K562 (cell line): ENCODE results near the gene AP3M1. TPM values are rescaled to one million over a fixed set of nuclear protein-coding genes. Genes with fewer than 3 reads are reported as not detected.

Experiments used
- ATAC-seq: fragments of 200-7000 bp; cut with Tn5 transposase; 3 replicates; pipeline ENCODE4 v1.9.1; 2020; ENCODE audit warnings: moderate library complexity
- BruUV-seq: library from RNA; stranded (reverse); fragments of 400-500 nt; replicated peaks from 2 replicates; lab custom pipeline; 2021; lab: Mats Ljungman, UMichigan
- CTCF ChIA-PET: fragments of 300-600 bp; formaldehyde crosslinking; extraction: SDS; loops from one replicate; lab custom pipeline; 2021; ENCODE audit warnings: low intra/inter-chr PET ratio; lab: Yijun Ruan, JAX
- POLR2A ChIA-PET: fragments of 300-600, 350-650 bp; sonication (Branson Sonifier 250); formaldehyde crosslinking; extraction: SDS; loops from one replicate; lab custom pipeline; 2021; ENCODE audit warnings: antibody characterized with exemption, inconsistent platforms; lab: Yijun Ruan, JAX
- DNase-seq, 4 experiments: peaks; one replicate each; pipeline versions ENCODE4 v3.0.0 to v3.0.0-alpha.2; 2011 to 2018; ENCODE audit warnings: low spot score in 3 of 4, mixed read lengths in 3 of 4; ENCODE audit errors: extremely low read depth in 1 of 4
- FAIRE-seq: peaks from 2 replicates; lab custom pipeline; 2011; peaks lifted over from hg19 to GRCh38; lab: Jason Lieb, UNC
- H2AFZ ChIP-seq: 2 replicates; pipeline ENCODE4 v1.6.0; 2011; ENCODE audit warnings: low read depth, low read length, control low read depth, inconsistent platforms
- H3K27ac ChIP-seq: fragments of 200-600 bp; 3 replicates; pipeline ENCODE4 v1.8.0; 2011; ENCODE audit warnings: low read depth, mild to moderate bottlenecking, control low read depth, inconsistent platforms, low read length, moderate library complexity, mixed read lengths; ENCODE audit errors: extremely low read depth
- H3K27me3 ChIP-seq, 2 experiments: fragments of 300-600 bp in 1 of 2; 2 replicates in 1 of 2; 3 replicates in 1 of 2; pipeline versions ENCODE4 v1.6.0 to v1.8.0; 2011; ENCODE audit warnings: inconsistent platforms in 2 of 2, low read length in 2 of 2, mild to moderate bottlenecking in 1 of 2, mixed read lengths in 1 of 2, moderate library complexity in 1 of 2; ENCODE audit not compliant: control insufficient read depth in 2 of 2, insufficient read depth in 2 of 2
- H3K36me3 ChIP-seq: fragments of 300-600 bp; 3 replicates; pipeline ENCODE4 v1.8.0; 2011; ENCODE audit warnings: mild to moderate bottlenecking, low read length, inconsistent platforms; ENCODE audit not compliant: control insufficient read depth, insufficient read depth
- H3K4me1 ChIP-seq, 2 experiments: fragments of 200-600 bp in 1 of 2; replicated peaks in 1 of 2; 2 replicates in 1 of 2; 3 replicates in 1 of 2; pipeline versions ENCODE4 v1.5.1 to v1.8.0; 2011; ENCODE audit warnings: inconsistent platforms in 2 of 2, low read length in 2 of 2, mild to moderate bottlenecking in 1 of 2, mixed read lengths in 1 of 2, moderate library complexity in 1 of 2; ENCODE audit not compliant: control insufficient read depth in 2 of 2, insufficient read depth in 2 of 2
- H3K4me2 ChIP-seq: 2 replicates; pipeline ENCODE4 v1.6.1; 2011; ENCODE audit warnings: low read length, control low read depth, inconsistent platforms, mixed read lengths; ENCODE audit not compliant: insufficient read depth
- H3K4me3 ChIP-seq: fragments of 200-600 bp; sonication (generic), shearing (Covaris generic); 2 replicates; pipeline ENCODE4 v1.5.1; 2016; ENCODE audit warnings: control low read depth, inconsistent platforms
- H3K79me2 ChIP-seq: fragments of 200-600 bp; 3 replicates; pipeline ENCODE4 v1.8.0; 2011; ENCODE audit warnings: low read length, inconsistent platforms; ENCODE audit not compliant: control insufficient read depth, insufficient read depth
- H3K9ac ChIP-seq, 2 experiments: 2 replicates each; pipeline versions ENCODE4 v1.6.0 to v1.6.1; 2011; ENCODE audit warnings: low read depth in 2 of 2, low read length in 2 of 2, control low read depth in 1 of 2, inconsistent platforms in 1 of 2, mild to moderate bottlenecking in 1 of 2, mixed read lengths in 1 of 2; ENCODE audit not compliant: insufficient read depth in 1 of 2
- H3K9me1 ChIP-seq: one replicate; pipeline ENCODE4 v1.6.0; 2011; ENCODE audit warnings: inconsistent platforms, mild to moderate bottlenecking, low read length, moderate library complexity; ENCODE audit not compliant: control insufficient read depth, insufficient read depth
- H3K9me3 ChIP-seq: replicated peaks from 2 replicates; pipeline ENCODE4 v1.5.1; 2011; ENCODE audit warnings: low read depth, low read length, inconsistent platforms; ENCODE audit not compliant: control insufficient read depth, insufficient read depth
- H4K20me1 ChIP-seq: replicated peaks from 2 replicates; pipeline ENCODE4 v1.6.1; 2011; ENCODE audit warnings: low read length, inconsistent platforms, mixed read lengths; ENCODE audit not compliant: control insufficient read depth, insufficient read depth
- BACH1 ChIP-seq: fragments of 200-800 bp; sonication (Bioruptor generic); IDR thresholded peaks from 2 replicates; pipeline ENCODE4 v1.6.1; 2016; ENCODE audit warnings: missing genetic modification characterization, missing compliant biosample characterization
- CBX8 ChIP-seq: fragments of 200-600 bp; sonication (generic); IDR thresholded peaks from 2 replicates; pipeline ENCODE4 v1.6.1; 2012; ENCODE audit warnings: borderline replicate concordance, mixed run types, low read depth, mild to moderate bottlenecking, moderate library complexity, mixed read lengths, low read length, control low read depth, inconsistent platforms; ENCODE audit not compliant: poor library complexity, severe bottlenecking; ENCODE audit errors: extremely low read depth
- CREM ChIP-seq: IDR thresholded peaks from 2 replicates; pipeline ENCODE4 v1.6.1; 2014; ENCODE audit warnings: antibody characterized with exemption, low read depth
- JUNB ChIP-seq: fragments of 450-650 bp; formaldehyde crosslinking; conservative IDR thresholded peaks from 2 replicates; pipeline ENCODE4 v1.4.0; 2020; ENCODE audit warnings: mild to moderate bottlenecking
- KDM1A ChIP-seq, 2 experiments: fragments of 450-650 bp; IDR thresholded peaks; 2 replicates each; pipeline ENCODE4 v1.6.1; 2016; ENCODE audit warnings: mild to moderate bottlenecking in 2 of 2
- NR2F6 ChIP-seq: fragments of 450-650 bp; formaldehyde crosslinking; IDR thresholded peaks from 2 replicates; pipeline ENCODE4 v1.4.0; 2020; ENCODE audit warnings: mild to moderate bottlenecking
- SLC30A9 ChIP-seq: fragments of 250-450 bp; sonication (Bioruptor Pico); IDR thresholded peaks from 2 replicates; pipeline ENCODE4 v1.8.0; 2022; ENCODE audit warnings: mild to moderate bottlenecking, moderate library complexity
- SRSF3 ChIP-seq: fragments of 200-400 bp; formaldehyde crosslinking; IDR thresholded peaks from 2 replicates; pipeline ENCODE4 v1.6.1; 2016; ENCODE audit warnings: mild to moderate bottlenecking, low read length, moderate library complexity; ENCODE audit not compliant: insufficient read depth
- TBL1XR1 ChIP-seq, 2 experiments: IDR thresholded peaks; 2 replicates each; pipeline ENCODE4 v1.6.1; 2012; ENCODE audit warnings: improper control_type of control experiment in 2 of 2, low read length in 2 of 2, mild to moderate bottlenecking in 1 of 2
- TSC22D4 ChIP-seq: fragments of 450-650 bp; IDR thresholded peaks from 2 replicates; pipeline ENCODE4 v1.6.1; 2016; ENCODE audit warnings: missing genetic modification characterization, missing biosample characterization, control low read depth
- XRCC3 ChIP-seq: fragments of 450-650 bp; IDR thresholded peaks from 2 replicates; pipeline ENCODE4 v1.6.1; 2017; ENCODE audit warnings: mild to moderate bottlenecking, moderate library complexity
- ZNF239 ChIP-seq: fragments of 250-450 bp; sonication (Bioruptor Pico); IDR thresholded peaks from 2 replicates; pipeline ENCODE4 v1.4.0; 2020; ENCODE audit warnings: mild to moderate bottlenecking
- WGBS: fragments of 100-300 bp; shearing (Covaris generic); methylation state at CpG from one replicate; pipeline ENCODE4 v1.1.6; 2016; ENCODE audit warnings: low coverage, mixed read lengths; ENCODE audit not compliant: insufficient coverage; ENCODE audit errors: missing lambda C conversion rate; 5-methylcytosine and 5-hydroxymethylcytosine counted together
- in situ Hi-C: fragments of 300-500 bp; cut with MboI; formaldehyde crosslinking; loops from 4 replicates; pipeline ENCODE4 v1.15.0; 2018; ENCODE audit warnings: inconsistent platforms, mixed read lengths
- intact Hi-C: fragments of 100-400 bp; cut with micrococcal nuclease; formaldehyde crosslinking; loops from 2 replicates; pipeline ENCODE4 v1.14.2; 2022
- polyA plus RNA-seq, 8 experiments: library from polyadenylated mRNA; depleted of rRNA in 4 of 8; stranded (reverse) in 5 of 8; unstranded in 3 of 8; fragments of >200 nt; fragmentation: Nextera tagmentation in 2 of 8; fragmentation: Illumina TruSeq in 1 of 8; extraction: Ambion mirVana in 2 of 8; extraction: Trizol in 1 of 8; gene quantifications; 2 replicates each; pipeline versions ENCODE4 v1.2.1 to v1.2.3, GENCODE V29; 2011 to 2014; ENCODE audit warnings: inconsistent platforms in 1 of 8, missing spikeins in 1 of 8
- total RNA-seq, 7 experiments: library from RNA; depleted of rRNA in 6 of 7; stranded (reverse); fragments of >200 nt in 6 of 7; fragmentation: Illumina TruSeq in 2 of 7; extraction: Trizol in 2 of 7; gene quantifications; 2 replicates each; pipeline versions ENCODE4 v1.2.1 to v1.2.3, GENCODE V29; 2011 to 2021; ENCODE audit warnings: low replicate concordance in 1 of 7
- TF ChIP-seq, protein P1 (sequence below): fragments of 200-600 bp; sonication (generic); IDR thresholded peaks from one replicate; pipeline ENCODE4 v1.6.1; 2012; ENCODE audit warnings: mild to moderate bottlenecking, low read depth, low read length, inconsistent platforms

The AP3M1 gene
- total and polyA plus RNA-seq, 9 of the 15 experiments (the other 6 are each of a cell fraction or from before 2014, with no cell fraction given) = 44.3 to 135 (median 67.6) TPM

DNA sequence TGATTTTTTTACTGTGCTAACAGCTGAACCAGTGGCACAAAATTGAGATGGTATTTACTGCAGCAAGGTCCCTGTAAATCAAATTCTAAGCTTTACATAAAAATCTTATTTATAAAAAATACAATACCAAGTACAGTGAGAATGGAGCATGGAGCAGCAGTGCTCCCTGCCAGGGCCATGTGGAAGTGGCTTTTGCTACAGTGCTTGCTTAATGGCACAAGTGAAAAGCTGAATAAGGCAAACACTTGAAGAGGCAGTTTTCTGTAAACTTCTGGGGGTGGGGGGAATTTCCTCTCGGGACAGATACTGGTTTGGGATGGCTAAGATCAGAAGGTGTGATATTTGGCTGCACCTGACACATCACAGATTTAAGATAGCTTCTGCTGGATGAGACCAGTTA is 27.5 kb downstream of the AP3M1 start:
- no TSS peak for BruUV-seq
- H3K79me2 ChIP-seq = no peaks in the 10 kb centered on the region
- no peak for DNase-seq
- no peak overlapping the region for H2AFZ ChIP-seq
- no peaks in the 10 kb centered on the region for H3K27me3 ChIP-seq
- no peaks in the 10 kb centered on the region for H4K20me1 ChIP-seq
- H3K9me1 ChIP-seq = no peaks in the 10 kb centered on the region
- no peak overlapping the region for H3K27ac ChIP-seq
- H3K4me1 ChIP-seq = peaks cover 0 to 2% of the 10 kb centered on the region in 2 experiments; a peak in 2 of 5 replicates
- peaks cover 90% of the 10 kb centered on the region for H3K36me3 ChIP-seq
- H3K9ac ChIP-seq = no peak overlapping the region
- no peaks in the 10 kb centered on the region for H3K9me3 ChIP-seq
- no peak for FAIRE-seq
- no peak overlapping the region for H3K4me3 ChIP-seq
- TF ChIP-seq SLC30A9 = no peak
- TF ChIP-seq XRCC3 = no peak
- no peak for TF ChIP-seq JUNB
- TF ChIP-seq CREM = no peak
- TF ChIP-seq NR2F6 = no peak
- TF ChIP-seq TBL1XR1 (IDR thresholded peaks at IDR 0.05; ENCODE audit: low read length in 2 of 2) = no peak
- TF ChIP-seq KDM1A (IDR thresholded peaks at IDR 0.05) = no peak
- no peak for TF ChIP-seq CBX8
- TF ChIP-seq ZNF239 (CRISPR knock-in tag) = no peak
- no peak for TF ChIP-seq TSC22D4
- TF ChIP-seq BACH1 (tag) = no peak
- TF ChIP-seq, protein P1, sequence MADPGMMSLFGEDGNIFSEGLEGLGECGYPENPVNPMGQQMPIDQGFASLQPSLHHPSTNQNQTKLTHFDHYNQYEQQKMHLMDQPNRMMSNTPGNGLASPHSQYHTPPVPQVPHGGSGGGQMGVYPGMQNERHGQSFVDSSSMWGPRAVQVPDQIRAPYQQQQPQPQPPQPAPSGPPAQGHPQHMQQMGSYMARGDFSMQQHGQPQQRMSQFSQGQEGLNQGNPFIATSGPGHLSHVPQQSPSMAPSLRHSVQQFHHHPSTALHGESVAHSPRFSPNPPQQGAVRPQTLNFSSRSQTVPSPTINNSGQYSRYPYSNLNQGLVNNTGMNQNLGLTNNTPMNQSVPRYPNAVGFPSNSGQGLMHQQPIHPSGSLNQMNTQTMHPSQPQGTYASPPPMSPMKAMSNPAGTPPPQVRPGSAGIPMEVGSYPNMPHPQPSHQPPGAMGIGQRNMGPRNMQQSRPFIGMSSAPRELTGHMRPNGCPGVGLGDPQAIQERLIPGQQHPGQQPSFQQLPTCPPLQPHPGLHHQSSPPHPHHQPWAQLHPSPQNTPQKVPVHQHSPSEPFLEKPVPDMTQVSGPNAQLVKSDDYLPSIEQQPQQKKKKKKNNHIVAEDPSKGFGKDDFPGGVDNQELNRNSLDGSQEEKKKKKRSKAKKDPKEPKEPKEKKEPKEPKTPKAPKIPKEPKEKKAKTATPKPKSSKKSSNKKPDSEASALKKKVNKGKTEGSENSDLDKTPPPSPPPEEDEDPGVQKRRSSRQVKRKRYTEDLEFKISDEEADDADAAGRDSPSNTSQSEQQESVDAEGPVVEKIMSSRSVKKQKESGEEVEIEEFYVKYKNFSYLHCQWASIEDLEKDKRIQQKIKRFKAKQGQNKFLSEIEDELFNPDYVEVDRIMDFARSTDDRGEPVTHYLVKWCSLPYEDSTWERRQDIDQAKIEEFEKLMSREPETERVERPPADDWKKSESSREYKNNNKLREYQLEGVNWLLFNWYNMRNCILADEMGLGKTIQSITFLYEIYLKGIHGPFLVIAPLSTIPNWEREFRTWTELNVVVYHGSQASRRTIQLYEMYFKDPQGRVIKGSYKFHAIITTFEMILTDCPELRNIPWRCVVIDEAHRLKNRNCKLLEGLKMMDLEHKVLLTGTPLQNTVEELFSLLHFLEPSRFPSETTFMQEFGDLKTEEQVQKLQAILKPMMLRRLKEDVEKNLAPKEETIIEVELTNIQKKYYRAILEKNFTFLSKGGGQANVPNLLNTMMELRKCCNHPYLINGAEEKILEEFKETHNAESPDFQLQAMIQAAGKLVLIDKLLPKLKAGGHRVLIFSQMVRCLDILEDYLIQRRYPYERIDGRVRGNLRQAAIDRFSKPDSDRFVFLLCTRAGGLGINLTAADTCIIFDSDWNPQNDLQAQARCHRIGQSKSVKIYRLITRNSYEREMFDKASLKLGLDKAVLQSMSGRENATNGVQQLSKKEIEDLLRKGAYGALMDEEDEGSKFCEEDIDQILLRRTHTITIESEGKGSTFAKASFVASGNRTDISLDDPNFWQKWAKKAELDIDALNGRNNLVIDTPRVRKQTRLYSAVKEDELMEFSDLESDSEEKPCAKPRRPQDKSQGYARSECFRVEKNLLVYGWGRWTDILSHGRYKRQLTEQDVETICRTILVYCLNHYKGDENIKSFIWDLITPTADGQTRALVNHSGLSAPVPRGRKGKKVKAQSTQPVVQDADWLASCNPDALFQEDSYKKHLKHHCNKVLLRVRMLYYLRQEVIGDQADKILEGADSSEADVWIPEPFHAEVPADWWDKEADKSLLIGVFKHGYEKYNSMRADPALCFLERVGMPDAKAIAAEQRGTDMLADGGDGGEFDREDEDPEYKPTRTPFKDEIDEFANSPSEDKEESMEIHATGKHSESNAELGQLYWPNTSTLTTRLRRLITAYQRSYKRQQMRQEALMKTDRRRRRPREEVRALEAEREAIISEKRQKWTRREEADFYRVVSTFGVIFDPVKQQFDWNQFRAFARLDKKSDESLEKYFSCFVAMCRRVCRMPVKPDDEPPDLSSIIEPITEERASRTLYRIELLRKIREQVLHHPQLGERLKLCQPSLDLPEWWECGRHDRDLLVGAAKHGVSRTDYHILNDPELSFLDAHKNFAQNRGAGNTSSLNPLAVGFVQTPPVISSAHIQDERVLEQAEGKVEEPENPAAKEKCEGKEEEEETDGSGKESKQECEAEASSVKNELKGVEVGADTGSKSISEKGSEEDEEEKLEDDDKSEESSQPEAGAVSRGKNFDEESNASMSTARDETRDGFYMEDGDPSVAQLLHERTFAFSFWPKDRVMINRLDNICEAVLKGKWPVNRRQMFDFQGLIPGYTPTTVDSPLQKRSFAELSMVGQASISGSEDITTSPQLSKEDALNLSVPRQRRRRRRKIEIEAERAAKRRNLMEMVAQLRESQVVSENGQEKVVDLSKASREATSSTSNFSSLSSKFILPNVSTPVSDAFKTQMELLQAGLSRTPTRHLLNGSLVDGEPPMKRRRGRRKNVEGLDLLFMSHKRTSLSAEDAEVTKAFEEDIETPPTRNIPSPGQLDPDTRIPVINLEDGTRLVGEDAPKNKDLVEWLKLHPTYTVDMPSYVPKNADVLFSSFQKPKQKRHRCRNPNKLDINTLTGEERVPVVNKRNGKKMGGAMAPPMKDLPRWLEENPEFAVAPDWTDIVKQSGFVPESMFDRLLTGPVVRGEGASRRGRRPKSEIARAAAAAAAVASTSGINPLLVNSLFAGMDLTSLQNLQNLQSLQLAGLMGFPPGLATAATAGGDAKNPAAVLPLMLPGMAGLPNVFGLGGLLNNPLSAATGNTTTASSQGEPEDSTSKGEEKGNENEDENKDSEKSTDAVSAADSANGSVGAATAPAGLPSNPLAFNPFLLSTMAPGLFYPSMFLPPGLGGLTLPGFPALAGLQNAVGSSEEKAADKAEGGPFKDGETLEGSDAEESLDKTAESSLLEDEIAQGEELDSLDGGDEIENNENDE = no peak
- no peak for TF ChIP-seq SRSF3
- ChIA-PET CTCF (interaction anchor here (0.6 kb wide), 1 partner anchor 1287 kb away, joined by 3 read pairs; no protein-coding TSS in a partner anchor), POLR2A (interaction anchor here (0.8 to 2.6 kb wide), 5 partner anchors 10 to 27 kb away, joined by 3 to 14 read pairs (median 10); no protein-coding TSS in a partner anchor)
- no peak for ATAC-seq
- 21% methylated on average over 1 of the region's 1 CpG for WGBS
- intact Hi-C loops (no loop called here), in situ Hi-C loops (no loop called here)
- no peak overlapping the region for H3K4me2 ChIP-seq
